Panc1 (cell line): ENCODE measurements around the gene ST6GALNAC6. TPM values are rescaled to one million over a fixed set of nuclear protein-coding genes. Genes with fewer than 3 reads are reported as not detected.

Experiments used
- ATAC-seq: fragments of 200-7000 bp; cut with Tn5 transposase; 2 replicates; pipeline ENCODE4 v1.9.1; 2020; ENCODE audit warnings: mild to moderate bottlenecking, moderate library complexity
- BruUV-seq: library from RNA; stranded (reverse); fragments of 400-500 nt; replicated peaks from 2 replicates; lab custom pipeline; 2021; lab: Mats Ljungman, UMichigan
- CTCF ChIA-PET: fragments of 300-600 bp; sonication (Branson Sonifier 250); formaldehyde crosslinking; loops from one replicate; lab custom pipeline; 2022; ENCODE audit warnings: antibody characterized with exemption; lab: Charles Lee
- POLR2A ChIA-PET: fragments of 300-600 bp; sonication (Branson Sonifier 250); formaldehyde crosslinking; loops from one replicate; lab custom pipeline; 2022; ENCODE audit warnings: antibody characterized with exemption; lab: Charles Lee
- DNase-seq: peaks from one replicate; pipeline ENCODE4 v3.0.0-alpha.2; 2010; ENCODE audit warnings: low read depth, low spot score
- H3K27ac ChIP-seq: 2 replicates; pipeline ENCODE4 v1.5.1; 2011; ENCODE audit warnings: mild to moderate bottlenecking, low read length, inconsistent platforms
- H3K27me3 ChIP-seq: fragments of 200-500 bp; sonication (Bioruptor generic); 2 replicates; pipeline ENCODE4 v1.6.0; 2014; ENCODE audit warnings: low read length, inconsistent platforms; ENCODE audit not compliant: control insufficient read depth, insufficient read depth
- H3K36me3 ChIP-seq: fragments of 200-500 bp; sonication (Bioruptor generic); 2 replicates; pipeline ENCODE4 v1.5.1; 2014; ENCODE audit warnings: inconsistent platforms, mild to moderate bottlenecking, low read length, moderate library complexity; ENCODE audit not compliant: control insufficient read depth, insufficient read depth
- H3K4me1 ChIP-seq: 2 replicates; pipeline ENCODE4 v1.5.1; 2011; ENCODE audit warnings: inconsistent platforms, mild to moderate bottlenecking, low read length, moderate library complexity; ENCODE audit not compliant: control insufficient read depth, insufficient read depth
- H3K4me3 ChIP-seq, 2 experiments: 2 replicates each; pipeline ENCODE4 v1.5.1; 2011 to 2012; ENCODE audit warnings: low read depth in 2 of 2, low read length in 2 of 2, mild to moderate bottlenecking in 2 of 2, inconsistent platforms in 1 of 2, moderate library complexity in 1 of 2
- H3K9me3 ChIP-seq: fragments of 200-500 bp; sonication (Bioruptor generic); 2 replicates; pipeline ENCODE4 v1.5.1; 2014; ENCODE audit warnings: low read depth, mild to moderate bottlenecking, inconsistent platforms, low read length, moderate library complexity; ENCODE audit not compliant: control insufficient read depth, insufficient read depth
- POLR2AphosphoS5 ChIP-seq: IDR thresholded peaks from 2 replicates; pipeline ENCODE4 v1.6.1; 2012; ENCODE audit warnings: mild to moderate bottlenecking, low read depth, low read length, moderate library complexity
- REST ChIP-seq, 2 experiments: IDR thresholded peaks; 2 replicates each; pipeline ENCODE4 v1.6.1; 2011 to 2012; ENCODE audit warnings: low read depth in 2 of 2, control low read depth in 1 of 2, low read length in 1 of 2, mild to moderate bottlenecking in 1 of 2, moderate library complexity in 1 of 2; ENCODE audit not compliant: insufficient read depth in 1 of 2
- SIN3A ChIP-seq: IDR thresholded peaks from 2 replicates; pipeline ENCODE4 v1.6.1; 2012; ENCODE audit warnings: low read depth, mild to moderate bottlenecking, low read length, moderate library complexity, borderline replicate concordance; ENCODE audit not compliant: insufficient read depth
- TCF7L2 ChIP-seq: IDR thresholded peaks from 2 replicates; pipeline ENCODE4 v1.6.1; 2011; ENCODE audit warnings: mild to moderate bottlenecking, low read depth, low read length, inconsistent platforms
- in situ Hi-C: cut with HindIII; loops from 2 replicates; pipeline ENCODE4 v1.10.0; 2016; ENCODE audit warnings: low sequenced_read_pairs, low pct_unique_long_range_greater_than_20kb
- intact Hi-C: fragments of 100-400 bp; cut with micrococcal nuclease; formaldehyde crosslinking; loops from one replicate; pipeline ENCODE4 v1.10.0; 2022; ENCODE audit not compliant: unreplicated experiment
- total RNA-seq: library from RNA; stranded (reverse); gene quantifications from one replicate; pipeline ENCODE4 v1.2.1, GENCODE V29; 2021; ENCODE audit not compliant: unreplicated experiment
- TF ChIP-seq, protein P1 (sequence below): fragments of 450-650 bp; IDR thresholded peaks from 2 replicates; pipeline ENCODE4 v1.5.1; 2017; ENCODE audit warnings: mild to moderate bottlenecking

Gene ST6GALNAC6
- total RNA-seq, 1 experiment from 2014 or later, result 50.2 TPM

DNA sequence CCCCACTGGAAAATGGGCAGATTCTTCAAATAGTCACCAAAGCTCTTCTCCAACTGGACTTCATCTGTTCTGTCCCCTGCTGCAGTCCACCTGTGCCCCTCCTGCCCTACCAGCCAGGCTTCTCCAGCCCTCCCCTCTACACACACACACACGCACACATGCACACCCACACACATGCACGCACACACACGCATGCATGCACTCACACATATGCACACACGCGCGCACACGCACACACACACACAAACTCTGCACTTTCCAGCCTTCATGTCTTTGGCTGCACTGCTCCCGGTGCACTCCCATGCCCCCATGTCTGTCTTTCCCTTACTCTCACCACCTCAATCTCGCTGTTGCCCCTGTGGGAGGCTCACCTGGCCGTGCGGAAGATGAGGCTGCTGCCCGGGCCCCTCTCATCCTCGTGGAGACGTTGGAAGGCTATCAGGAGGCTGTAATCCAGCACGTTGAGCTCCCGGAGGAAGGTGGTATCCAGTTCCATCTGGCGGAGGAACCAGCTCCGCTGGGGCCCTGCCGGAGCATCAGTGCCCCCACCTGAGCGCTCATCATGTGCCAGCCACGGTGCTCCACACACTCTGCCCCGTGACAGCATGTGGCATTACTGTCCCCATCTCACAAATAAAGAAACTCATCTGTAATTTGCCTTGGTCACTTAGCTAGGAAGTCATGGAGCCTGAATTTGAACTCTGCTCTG lies 25.5 kb upstream of the ST6GALNAC6 start:
- Histone ChIP-seq H3K36me3 (no peaks in the 10 kb centered on the region), H3K27ac (no peak overlapping the region), H3K4me3 (no peak overlapping the region), H3K27me3 (no peaks in the 10 kb centered on the region), H3K9me3 (no peaks in the 10 kb centered on the region), H3K4me1 (peaks cover 14% of the 10 kb centered on the region)
- DNase-seq (no peak), ATAC-seq (no peak)
- ChIA-PET CTCF (no interaction called here), POLR2A (no interaction called here)
- in situ Hi-C loops (loop anchor here (25.0 kb wide), 1 partner anchor 162 kb away; no protein-coding TSS in a partner anchor), intact Hi-C loops (loop anchor here (5.0 kb wide), 1 partner anchor 183 kb away; no protein-coding TSS in a partner anchor)
- TF ChIP-seq, protein P1, sequence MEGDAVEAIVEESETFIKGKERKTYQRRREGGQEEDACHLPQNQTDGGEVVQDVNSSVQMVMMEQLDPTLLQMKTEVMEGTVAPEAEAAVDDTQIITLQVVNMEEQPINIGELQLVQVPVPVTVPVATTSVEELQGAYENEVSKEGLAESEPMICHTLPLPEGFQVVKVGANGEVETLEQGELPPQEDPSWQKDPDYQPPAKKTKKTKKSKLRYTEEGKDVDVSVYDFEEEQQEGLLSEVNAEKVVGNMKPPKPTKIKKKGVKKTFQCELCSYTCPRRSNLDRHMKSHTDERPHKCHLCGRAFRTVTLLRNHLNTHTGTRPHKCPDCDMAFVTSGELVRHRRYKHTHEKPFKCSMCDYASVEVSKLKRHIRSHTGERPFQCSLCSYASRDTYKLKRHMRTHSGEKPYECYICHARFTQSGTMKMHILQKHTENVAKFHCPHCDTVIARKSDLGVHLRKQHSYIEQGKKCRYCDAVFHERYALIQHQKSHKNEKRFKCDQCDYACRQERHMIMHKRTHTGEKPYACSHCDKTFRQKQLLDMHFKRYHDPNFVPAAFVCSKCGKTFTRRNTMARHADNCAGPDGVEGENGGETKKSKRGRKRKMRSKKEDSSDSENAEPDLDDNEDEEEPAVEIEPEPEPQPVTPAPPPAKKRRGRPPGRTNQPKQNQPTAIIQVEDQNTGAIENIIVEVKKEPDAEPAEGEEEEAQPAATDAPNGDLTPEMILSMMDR, result no peak
- TF ChIP-seq TCF7L2, result no peak
- no peak for TF ChIP-seq REST (IDR thresholded peaks at IDR 0.05; ENCODE audit: insufficient read depth in 1 of 2, low read depth in 2 of 2, low read length in 1 of 2)
- TF ChIP-seq POLR2AphosphoS5, result no peak
- TF ChIP-seq SIN3A, result no peak
- no TSS peak for BruUV-seq

DNA sequence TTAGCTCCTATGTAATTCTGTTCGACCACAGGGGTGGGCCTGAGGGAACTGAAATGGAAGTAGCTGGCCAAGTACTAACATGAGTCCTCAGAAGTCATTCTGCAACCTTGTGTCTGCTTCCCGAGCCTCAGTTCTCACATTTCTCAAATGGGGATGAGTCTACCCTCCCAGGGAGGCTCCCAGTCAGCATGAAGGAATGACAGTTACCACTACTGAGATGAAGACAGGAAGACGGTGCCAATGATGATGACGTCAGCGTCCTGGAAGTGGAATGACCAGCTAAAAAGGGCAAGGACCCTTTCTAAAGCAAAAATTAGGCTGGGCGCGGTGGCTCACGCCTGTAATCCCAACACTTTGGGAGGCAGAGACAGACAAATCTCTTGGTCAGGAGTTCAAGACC lies 24.4 kb upstream of the ST6GALNAC6 start:
- Histone ChIP-seq H3K4me1 (peaks cover 21% of the 10 kb centered on the region), H3K27me3 (no peaks in the 10 kb centered on the region), H3K36me3 (no peaks in the 10 kb centered on the region), H3K27ac (no peak overlapping the region), H3K9me3 (no peaks in the 10 kb centered on the region), H3K4me3 (no peak overlapping the region)
- DNase-seq (no peak), ATAC-seq (no peak)
- in situ Hi-C loops (no loop called here), intact Hi-C loops (loop anchor here (5.0 kb wide), 1 partner anchor 181 kb away; no protein-coding TSS in a partner anchor)
- CTCF ChIA-PET, result no interaction called here
- no peak for TF ChIP-seq POLR2AphosphoS5
- no peak for TF ChIP-seq REST (IDR thresholded peaks at IDR 0.05; ENCODE audit: insufficient read depth in 1 of 2, low read depth in 2 of 2, low read length in 1 of 2)
- POLR2A ChIA-PET, result no interaction called here
- BruUV-seq, result no TSS peak
